ENCODE results near the gene CCNG2.

Gene CCNG2

GRCh38 chr4:77148078-77148477 is 8.9 kb upstream of the CCNG2 start:
- in situ Hi-C loops (cut with HindIII; ENCODE audit: low pct_ligation_motif_present, low sequenced_read_pairs): no loop called here
- no peak overlapping the region for H3K27ac ChIP-seq
- no peak for DNase-seq
- no peaks in the 10 kb centered on the region for H3K27me3 ChIP-seq (replicated peaks)
- TF ChIP-seq CTCF (IDR thresholded peaks at IDR 0.05; ENCODE audit: low read depth, low read length, missing control alignments): no peak
- no peaks in the 10 kb centered on the region for H3K36me3 ChIP-seq (replicated peaks)
- H3K4me3 ChIP-seq (ENCODE audit: low read depth, low read length): no peak overlapping the region

- Histone ChIP-seq H3K27ac (no peak overlapping the region), H3K36me3 (replicated peaks) (no peaks in the 10 kb centered on the region), H3K4me3 (ENCODE audit: low read depth, low read length) (no peak overlapping the region), H3K27me3 (replicated peaks) (no peaks in the 10 kb centered on the region)
- no peak for DNase-seq
- in situ Hi-C loops (cut with HindIII; ENCODE audit: low pct_ligation_motif_present, low sequenced_read_pairs): no loop called here
- TF ChIP-seq CTCF (IDR thresholded peaks at IDR 0.05; ENCODE audit: low read depth, low read length, missing control alignments): no peak
Observed at GRCh38 chr4:77149789-77150188, 7.2 kb upstream of the CCNG2 start.

GRCh38 chr4:77151241-77151640 is 5.8 kb upstream of the CCNG2 start:
- Histone ChIP-seq H3K36me3 (replicated peaks) (no peaks in the 10 kb centered on the region), H3K27ac (no peak overlapping the region), H3K4me3 (ENCODE audit: low read depth, low read length) (no peak overlapping the region), H3K27me3 (replicated peaks) (no peaks in the 10 kb centered on the region)
- no peak for TF ChIP-seq CTCF (IDR thresholded peaks at IDR 0.05; ENCODE audit: low read depth, low read length, missing control alignments)
- in situ Hi-C loops (cut with HindIII; ENCODE audit: low pct_ligation_motif_present, low sequenced_read_pairs): no loop called here
- no peak for DNase-seq

GRCh38 chr4:77152421-77152820 is 4.6 kb upstream of the CCNG2 start:
- H3K27me3 ChIP-seq (replicated peaks): no peaks in the 10 kb centered on the region
- H3K36me3 ChIP-seq (replicated peaks): no peaks in the 10 kb centered on the region
- in situ Hi-C loops (cut with HindIII; ENCODE audit: low pct_ligation_motif_present, low sequenced_read_pairs): no loop called here
- no peak overlapping the region for H3K4me3 ChIP-seq (ENCODE audit: low read depth, low read length)
- H3K27ac ChIP-seq: no peak overlapping the region
- no peak for TF ChIP-seq CTCF (IDR thresholded peaks at IDR 0.05; ENCODE audit: low read depth, low read length, missing control alignments)
- no peak for DNase-seq

- in situ Hi-C loops (cut with HindIII; ENCODE audit: low pct_ligation_motif_present, low sequenced_read_pairs): no loop called here
- Histone ChIP-seq H3K36me3 (replicated peaks) (no peaks in the 10 kb centered on the region), H3K27ac (no peak overlapping the region), H3K27me3 (replicated peaks) (no peaks in the 10 kb centered on the region), H3K4me3 (ENCODE audit: low read depth, low read length) (no peak overlapping the region)
- no peak for TF ChIP-seq CTCF (IDR thresholded peaks at IDR 0.05; ENCODE audit: low read depth, low read length, missing control alignments)
- no peak for DNase-seq
Observed at GRCh38 chr4:77153006-77153405, 4.0 kb upstream of the CCNG2 start.

GRCh38 chr4:77154065-77154464 is 2.9 kb upstream of the CCNG2 start:
- H3K27ac ChIP-seq: no peak overlapping the region
- H3K4me3 ChIP-seq (ENCODE audit: low read depth, low read length): no peak overlapping the region
- in situ Hi-C loops (cut with HindIII; ENCODE audit: low pct_ligation_motif_present, low sequenced_read_pairs): no loop called here
- no peaks in the 10 kb centered on the region for H3K27me3 ChIP-seq (replicated peaks)
- no peak for TF ChIP-seq CTCF (IDR thresholded peaks at IDR 0.05; ENCODE audit: low read depth, low read length, missing control alignments)
- DNase-seq: no peak
- no peaks in the 10 kb centered on the region for H3K36me3 ChIP-seq (replicated peaks)

Measured in brain microvascular endothelial cell (primary cell).